K562 (cell line): Measurements from ENCODE around the gene CEP131. TPM values are rescaled to one million over a fixed set of nuclear protein-coding genes. Genes with fewer than 3 reads are reported as not detected.
"Not testable (repeated sequence)": the region's sequence is repeated elsewhere in the genome, so short reads cannot be mapped to it uniquely, and the experiment has no call there.

Source experiments
- ATAC-seq: fragments of 200-7000 bp; cut with Tn5 transposase; 3 replicates; pipeline ENCODE4 v1.9.1; 2020; ENCODE audit warnings: moderate library complexity
- BruUV-seq: library from RNA; stranded (reverse); fragments of 400-500 nt; replicated peaks from 2 replicates; lab custom pipeline; 2021; lab: Mats Ljungman, UMichigan
- CTCF ChIA-PET: fragments of 300-600 bp; formaldehyde crosslinking; extraction: SDS; loops from one replicate; lab custom pipeline; 2021; ENCODE audit warnings: low intra/inter-chr PET ratio; lab: Yijun Ruan, JAX
- POLR2A ChIA-PET: fragments of 300-600, 350-650 bp; sonication (Branson Sonifier 250); formaldehyde crosslinking; extraction: SDS; loops from one replicate; lab custom pipeline; 2021; ENCODE audit warnings: antibody characterized with exemption, inconsistent platforms; lab: Yijun Ruan, JAX
- DNase-seq, 4 experiments: peaks; one replicate each; pipeline versions ENCODE4 v3.0.0 to v3.0.0-alpha.2; 2011 to 2018; ENCODE audit warnings: low spot score in 3 of 4, mixed read lengths in 3 of 4; ENCODE audit errors: extremely low read depth in 1 of 4
- FAIRE-seq: peaks from 2 replicates; lab custom pipeline; 2011; peaks lifted over from hg19 to GRCh38; lab: Jason Lieb, UNC
- H2AFZ ChIP-seq: 2 replicates; pipeline ENCODE4 v1.6.0; 2011; ENCODE audit warnings: low read depth, low read length, control low read depth, inconsistent platforms
- H3K27ac ChIP-seq: fragments of 200-600 bp; 3 replicates; pipeline ENCODE4 v1.8.0; 2011; ENCODE audit warnings: low read depth, mild to moderate bottlenecking, control low read depth, inconsistent platforms, low read length, moderate library complexity, mixed read lengths; ENCODE audit errors: extremely low read depth
- H3K27me3 ChIP-seq, 2 experiments: fragments of 300-600 bp in 1 of 2; 2 replicates in 1 of 2; 3 replicates in 1 of 2; pipeline versions ENCODE4 v1.6.0 to v1.8.0; 2011; ENCODE audit warnings: inconsistent platforms in 2 of 2, low read length in 2 of 2, mild to moderate bottlenecking in 1 of 2, mixed read lengths in 1 of 2, moderate library complexity in 1 of 2; ENCODE audit not compliant: control insufficient read depth in 2 of 2, insufficient read depth in 2 of 2
- H3K36me3 ChIP-seq: fragments of 300-600 bp; 3 replicates; pipeline ENCODE4 v1.8.0; 2011; ENCODE audit warnings: mild to moderate bottlenecking, low read length, inconsistent platforms; ENCODE audit not compliant: control insufficient read depth, insufficient read depth
- H3K4me1 ChIP-seq, 2 experiments: fragments of 200-600 bp in 1 of 2; replicated peaks in 1 of 2; 2 replicates in 1 of 2; 3 replicates in 1 of 2; pipeline versions ENCODE4 v1.5.1 to v1.8.0; 2011; ENCODE audit warnings: inconsistent platforms in 2 of 2, low read length in 2 of 2, mild to moderate bottlenecking in 1 of 2, mixed read lengths in 1 of 2, moderate library complexity in 1 of 2; ENCODE audit not compliant: control insufficient read depth in 2 of 2, insufficient read depth in 2 of 2
- H3K4me2 ChIP-seq: 2 replicates; pipeline ENCODE4 v1.6.1; 2011; ENCODE audit warnings: low read length, control low read depth, inconsistent platforms, mixed read lengths; ENCODE audit not compliant: insufficient read depth
- H3K4me3 ChIP-seq: fragments of 200-600 bp; sonication (generic), shearing (Covaris generic); 2 replicates; pipeline ENCODE4 v1.5.1; 2016; ENCODE audit warnings: control low read depth, inconsistent platforms
- H3K79me2 ChIP-seq: fragments of 200-600 bp; 3 replicates; pipeline ENCODE4 v1.8.0; 2011; ENCODE audit warnings: low read length, inconsistent platforms; ENCODE audit not compliant: control insufficient read depth, insufficient read depth
- H3K9ac ChIP-seq, 2 experiments: 2 replicates each; pipeline versions ENCODE4 v1.6.0 to v1.6.1; 2011; ENCODE audit warnings: low read depth in 2 of 2, low read length in 2 of 2, control low read depth in 1 of 2, inconsistent platforms in 1 of 2, mild to moderate bottlenecking in 1 of 2, mixed read lengths in 1 of 2; ENCODE audit not compliant: insufficient read depth in 1 of 2
- H3K9me1 ChIP-seq: one replicate; pipeline ENCODE4 v1.6.0; 2011; ENCODE audit warnings: inconsistent platforms, mild to moderate bottlenecking, low read length, moderate library complexity; ENCODE audit not compliant: control insufficient read depth, insufficient read depth
- H3K9me3 ChIP-seq: replicated peaks from 2 replicates; pipeline ENCODE4 v1.5.1; 2011; ENCODE audit warnings: low read depth, low read length, inconsistent platforms; ENCODE audit not compliant: control insufficient read depth, insufficient read depth
- H4K20me1 ChIP-seq: replicated peaks from 2 replicates; pipeline ENCODE4 v1.6.1; 2011; ENCODE audit warnings: low read length, inconsistent platforms, mixed read lengths; ENCODE audit not compliant: control insufficient read depth, insufficient read depth
- ETS2 ChIP-seq: IDR thresholded peaks from 2 replicates; pipeline ENCODE4 v1.6.1; 2016; ENCODE audit warnings: borderline replicate concordance, missing genetic modification characterization, mild to moderate bottlenecking, moderate library complexity, missing compliant biosample characterization; ENCODE audit not compliant: poor library complexity, severe bottlenecking
- RFX1 ChIP-seq: fragments of 450-650 bp; IDR thresholded peaks from 2 replicates; pipeline ENCODE4 v1.6.1; 2016; ENCODE audit warnings: mild to moderate bottlenecking, moderate library complexity
- ZNF398 ChIP-seq: fragments of 250-450 bp; sonication (Bioruptor Pico); IDR thresholded peaks from 2 replicates; pipeline ENCODE4 v1.8.0; 2021; ENCODE audit warnings: moderate library complexity, mild to moderate bottlenecking, inconsistent platforms
- WGBS: fragments of 100-300 bp; shearing (Covaris generic); methylation state at CpG from one replicate; pipeline ENCODE4 v1.1.6; 2016; ENCODE audit warnings: low coverage, mixed read lengths; ENCODE audit not compliant: insufficient coverage; ENCODE audit errors: missing lambda C conversion rate; 5-methylcytosine and 5-hydroxymethylcytosine counted together
- in situ Hi-C: fragments of 300-500 bp; cut with MboI; formaldehyde crosslinking; loops from 4 replicates; pipeline ENCODE4 v1.15.0; 2018; ENCODE audit warnings: inconsistent platforms, mixed read lengths
- intact Hi-C: fragments of 100-400 bp; cut with micrococcal nuclease; formaldehyde crosslinking; loops from 2 replicates; pipeline ENCODE4 v1.14.2; 2022
- polyA plus RNA-seq, 8 experiments: library from polyadenylated mRNA; depleted of rRNA in 4 of 8; stranded (reverse) in 5 of 8; unstranded in 3 of 8; fragments of >200 nt; fragmentation: Nextera tagmentation in 2 of 8; fragmentation: Illumina TruSeq in 1 of 8; extraction: Ambion mirVana in 2 of 8; extraction: Trizol in 1 of 8; gene quantifications; 2 replicates each; pipeline versions ENCODE4 v1.2.1 to v1.2.3, GENCODE V29; 2011 to 2014; ENCODE audit warnings: inconsistent platforms in 1 of 8, missing spikeins in 1 of 8
- total RNA-seq, 7 experiments: library from RNA; depleted of rRNA in 6 of 7; stranded (reverse); fragments of >200 nt in 6 of 7; fragmentation: Illumina TruSeq in 2 of 7; extraction: Trizol in 2 of 7; gene quantifications; 2 replicates each; pipeline versions ENCODE4 v1.2.1 to v1.2.3, GENCODE V29; 2011 to 2021; ENCODE audit warnings: low replicate concordance in 1 of 7

CEP131 gene
- total and polyA plus RNA-seq, 9 of the 15 experiments (the other 6 are each of a cell fraction or from before 2014, with no cell fraction given) = 0.24 to 21.2 (median 2.3) TPM

GRCh38 chr17:81154961-81155360 lies 67.8 kb downstream of the CEP131 start:
- no peaks in the 10 kb centered on the region for H3K36me3 ChIP-seq
- no peak for DNase-seq
- POLR2A ChIA-PET = interaction anchor here (0.6 to 3.7 kb wide), 2 partner anchors 11 to 140 kb away, joined by 3 to 15 read pairs; partner anchors contain the start of gene SLC38A10
- H3K4me2 ChIP-seq = no peak overlapping the region
- H3K4me3 ChIP-seq = no peak overlapping the region
- intact Hi-C loops (no loop called here), in situ Hi-C loops (no loop called here)
- CTCF ChIA-PET = no interaction called here
- H3K4me1 ChIP-seq = peaks cover 6 to 33% of the 10 kb centered on the region in 2 experiments; a peak in 3 of 5 replicates
- BruUV-seq = no TSS peak
- TF ChIP-seq RFX1 = no peak
- no peak for TF ChIP-seq ZNF398 (CRISPR knock-in tag)
- no peak for TF ChIP-seq ETS2
- no peak for FAIRE-seq
- H3K9ac ChIP-seq = no peak overlapping the region
- H3K9me1 ChIP-seq = no peaks in the 10 kb centered on the region
- no peak overlapping the region for H2AFZ ChIP-seq
- H3K27me3 ChIP-seq = peaks cover 27 to 63% of the 10 kb centered on the region in 2 experiments; a peak in 4 of 5 replicates
- no peaks in the 10 kb centered on the region for H3K9me3 ChIP-seq
- no peaks in the 10 kb centered on the region for H3K79me2 ChIP-seq
- H4K20me1 ChIP-seq = no peaks in the 10 kb centered on the region
- no peak for ATAC-seq
- 17% methylated on average over 18 of the region's 18 CpGs for WGBS
- H3K27ac ChIP-seq = no peak overlapping the region

DNA sequence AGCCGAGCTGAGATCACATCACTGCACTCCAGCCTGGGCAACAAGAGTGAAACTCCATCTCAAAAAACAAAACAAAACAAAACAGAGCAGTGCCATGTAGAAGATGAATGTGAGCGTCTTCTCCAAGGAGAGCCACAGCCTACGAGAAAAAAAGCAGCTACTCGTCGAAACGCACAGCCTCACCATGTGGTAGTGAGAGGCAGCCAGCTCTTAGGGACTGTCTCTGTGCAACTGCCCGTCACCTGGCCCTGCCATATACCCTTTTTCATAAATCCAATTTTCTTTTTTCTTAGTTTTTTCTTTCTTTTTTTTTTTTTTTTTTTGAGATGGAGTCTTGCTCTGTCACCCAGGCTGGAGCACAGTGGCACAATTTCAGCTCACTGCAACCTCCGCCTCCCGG lies 68.7 kb downstream of the CEP131 start:
- H3K9me1 ChIP-seq, H4K20me1 ChIP-seq, H3K36me3 ChIP-seq, BruUV-seq, intact Hi-C loops, H3K9ac ChIP-seq, H3K9me3 ChIP-seq, H3K4me2 ChIP-seq, H3K4me3 ChIP-seq, H3K27ac ChIP-seq, H3K79me2 ChIP-seq, DNase-seq, ATAC-seq, in situ Hi-C loops, FAIRE-seq, H2AFZ ChIP-seq: not testable (repeated sequence)
- ChIA-PET POLR2A (interaction anchor here (0.6 to 3.7 kb wide), 4 partner anchors 10 to 1450 kb away, joined by 3 to 15 read pairs (median 3); no protein-coding TSS in a partner anchor), CTCF (interaction anchor here (0.6 kb wide), 1 partner anchor 35 kb away, joined by 3 read pairs; no protein-coding TSS in a partner anchor)
- Histone ChIP-seq H3K4me1 (peaks cover 6 to 34% of the 10 kb centered on the region in 2 experiments; a peak in 3 of 5 replicates), H3K27me3 (peaks cover 25 to 62% of the 10 kb centered on the region in 2 experiments; a peak in 4 of 5 replicates)
- WGBS = 34% methylated on average over 7 of the region's 9 CpGs
